D721Med (cell line): ENCODE data around the gene MEX3C.
A peak's percentile ranks its signal among the peaks of the same experiment; 100 is the strongest.

Source experiments
- DNase-seq: peaks from one replicate; pipeline ENCODE4 v3.0.0; 2011; ENCODE audit warnings: low spot score; ENCODE audit not compliant: insufficient read length
- FAIRE-seq: peaks from 2 replicates; lab custom pipeline; 2011; peaks lifted over from hg19 to GRCh38; lab: Jason Lieb, UNC
- CTCF ChIP-seq: IDR thresholded peaks from 2 replicates; pipeline ENCODE4 v1.5.1; 2012; ENCODE audit warnings: mild to moderate bottlenecking, control low read depth; ENCODE audit not compliant: insufficient read depth; ENCODE audit errors: missing control alignments

Gene MEX3C

GRCh38 chr18:51150113-51150700 lies 47.3 kb downstream of the MEX3C start:
- no peak for TF ChIP-seq CTCF
- DNase-seq (no peak), FAIRE-seq (no peak)

GRCh38 chr18:51149670-51150069 lies 47.8 kb downstream of the MEX3C start:
- FAIRE-seq (no peak), DNase-seq (no peak)
- TF ChIP-seq CTCF: no peak

GRCh38 chr18:51146909-51147308 lies 50.6 kb downstream of the MEX3C start:
- no peak for DNase-seq
- no peak for TF ChIP-seq CTCF
- FAIRE-seq: no peak

- no peak for FAIRE-seq
- TF ChIP-seq CTCF: no peak
- no peak for DNase-seq
Measured at GRCh38 chr18:51138936-51139335, 58.5 kb downstream of the MEX3C start.

- no peak for FAIRE-seq
- no peak for TF ChIP-seq CTCF
- no peak for DNase-seq
Measured at GRCh38 chr18:51137891-51138290, 59.6 kb downstream of the MEX3C start.

GRCh38 chr18:51137026-51137729 lies 60.3 kb downstream of the MEX3C start:
- FAIRE-seq (no peak), DNase-seq (no peak)
- TF ChIP-seq CTCF: no peak

- no peak for FAIRE-seq
- no peak for DNase-seq
Measured at GRCh38 chr18:51135795-51136194, 61.7 kb downstream of the MEX3C start.

More at GRCh38 chr18:51135795-51136194, 61.7 kb downstream of the MEX3C start:
- peak; percentile 23 for TF ChIP-seq CTCF
